Measurements from ENCODE around the gene ARHGEF16.

Gene ARHGEF16

GRCh38 chr1:3481836-3482375, 27.4 kb downstream of the ARHGEF16 start:
- DNase-seq (ENCODE audit: low read depth, low spot score): no peak

DNA sequence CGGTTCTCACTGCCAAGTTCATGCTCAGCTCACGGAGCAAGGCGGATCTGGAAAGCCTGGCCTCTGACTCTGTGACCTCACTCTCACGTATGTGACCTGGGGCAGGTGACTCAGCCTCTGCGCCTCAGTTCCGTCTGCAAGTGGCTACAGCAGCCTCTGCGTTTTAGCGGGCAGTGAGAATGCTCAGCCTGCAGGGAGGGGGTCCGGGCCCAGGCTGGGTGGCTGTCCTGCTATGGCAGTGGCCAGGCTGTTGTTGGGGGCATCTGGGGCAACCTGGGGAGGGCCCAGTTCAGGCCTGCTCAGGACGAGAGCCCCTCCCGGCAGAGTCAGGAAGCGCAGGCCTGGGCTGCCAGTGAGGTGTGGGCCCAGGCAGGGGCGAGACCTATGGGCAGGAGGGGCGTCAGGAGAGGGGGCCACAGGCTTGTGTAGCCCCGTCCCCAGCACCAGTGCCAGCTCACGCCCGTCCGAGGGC, 27.9 kb downstream of the ARHGEF16 start:
- peak; percentile 32 for DNase-seq (ENCODE audit: low read depth, low spot score)

- DNase-seq (ENCODE audit: low read depth, low spot score): no peak
Observed at GRCh38 chr1:3483380-3483779, 28.9 kb downstream of the ARHGEF16 start.

GRCh38 chr1:3483801-3484444, 29.5 kb downstream of the ARHGEF16 start:
- DNase-seq (ENCODE audit: low read depth, low spot score): peak; percentile 82

DNA sequence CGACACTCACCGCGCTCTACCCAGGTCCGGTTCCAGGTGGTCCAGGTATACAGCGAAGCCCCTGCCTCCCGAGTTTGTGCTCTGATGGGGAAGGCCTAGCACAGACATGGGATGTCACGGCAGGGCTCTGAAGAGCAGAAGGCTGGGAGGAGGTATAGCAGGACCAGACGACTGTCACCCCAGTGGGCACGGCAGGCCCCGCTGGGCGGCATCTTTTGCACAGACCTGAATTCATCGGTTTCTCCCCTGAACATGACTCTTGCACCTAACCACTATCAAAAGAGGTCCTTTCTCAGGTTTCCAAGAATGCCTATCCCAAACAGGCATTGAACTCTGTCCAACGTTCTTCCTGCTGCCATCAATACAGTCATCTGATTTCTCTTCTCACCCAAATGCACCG, 30.6 kb downstream of the ARHGEF16 start:
- no peak for DNase-seq (ENCODE audit: low read depth, low spot score)

GRCh38 chr1:3488432-3488831, 34.0 kb downstream of the ARHGEF16 start:
- no peak for DNase-seq (ENCODE audit: low read depth, low spot score)

GRCh38 chr1:3490046-3490745, 35.7 kb downstream of the ARHGEF16 start:
- DNase-seq (ENCODE audit: low read depth, low spot score): no peak

DNA sequence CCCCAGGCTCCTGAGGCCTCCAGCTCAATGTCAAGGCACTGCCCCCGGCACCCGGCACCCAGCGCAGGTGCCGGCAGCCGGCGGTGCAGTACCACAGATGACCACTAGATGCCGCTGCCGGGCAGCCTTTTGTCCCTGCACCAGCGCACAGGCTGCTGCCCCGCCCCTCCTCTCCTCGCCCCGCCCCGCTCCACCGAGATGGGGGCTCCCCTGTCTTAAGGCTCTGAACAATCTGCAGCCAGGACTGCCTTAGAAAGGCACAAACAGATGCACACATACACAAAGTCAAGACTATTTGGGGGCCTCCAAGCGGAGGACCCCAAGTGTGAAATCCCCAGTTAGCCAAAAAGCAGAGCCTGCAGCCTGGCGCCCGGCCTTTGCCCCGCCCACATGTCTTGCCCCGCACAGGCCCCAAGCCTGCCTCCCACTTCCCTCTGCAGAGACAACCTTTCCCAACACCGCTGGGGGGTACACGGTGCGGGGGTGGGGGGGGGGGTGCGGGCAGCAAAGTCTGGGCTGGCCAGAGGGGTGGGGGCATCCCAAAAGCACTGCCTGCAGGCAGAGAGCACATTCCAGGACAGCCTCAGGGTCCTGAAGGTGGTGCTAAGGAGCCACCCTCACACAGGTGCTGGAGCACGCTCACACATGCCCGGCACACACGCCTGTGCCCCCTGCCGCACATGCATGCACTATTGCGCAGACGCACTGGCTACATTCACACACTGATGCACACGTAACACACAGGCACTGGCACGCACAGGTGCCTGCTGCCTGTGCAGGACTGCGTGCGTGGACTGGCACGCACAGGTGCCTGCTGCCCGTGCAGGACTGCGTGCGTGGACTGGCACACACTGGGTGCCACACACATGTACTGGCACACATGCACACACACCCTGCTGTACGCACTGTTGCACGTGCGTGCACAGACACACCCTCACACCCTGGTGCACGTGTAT, 37.1 kb downstream of the ARHGEF16 start:
- DNase-seq (ENCODE audit: low read depth, low spot score): peak; percentile 89

- DNase-seq (ENCODE audit: low read depth, low spot score): peak; percentile 18
Observed at GRCh38 chr1:3492545-3493246, 38.2 kb downstream of the ARHGEF16 start.

DNA sequence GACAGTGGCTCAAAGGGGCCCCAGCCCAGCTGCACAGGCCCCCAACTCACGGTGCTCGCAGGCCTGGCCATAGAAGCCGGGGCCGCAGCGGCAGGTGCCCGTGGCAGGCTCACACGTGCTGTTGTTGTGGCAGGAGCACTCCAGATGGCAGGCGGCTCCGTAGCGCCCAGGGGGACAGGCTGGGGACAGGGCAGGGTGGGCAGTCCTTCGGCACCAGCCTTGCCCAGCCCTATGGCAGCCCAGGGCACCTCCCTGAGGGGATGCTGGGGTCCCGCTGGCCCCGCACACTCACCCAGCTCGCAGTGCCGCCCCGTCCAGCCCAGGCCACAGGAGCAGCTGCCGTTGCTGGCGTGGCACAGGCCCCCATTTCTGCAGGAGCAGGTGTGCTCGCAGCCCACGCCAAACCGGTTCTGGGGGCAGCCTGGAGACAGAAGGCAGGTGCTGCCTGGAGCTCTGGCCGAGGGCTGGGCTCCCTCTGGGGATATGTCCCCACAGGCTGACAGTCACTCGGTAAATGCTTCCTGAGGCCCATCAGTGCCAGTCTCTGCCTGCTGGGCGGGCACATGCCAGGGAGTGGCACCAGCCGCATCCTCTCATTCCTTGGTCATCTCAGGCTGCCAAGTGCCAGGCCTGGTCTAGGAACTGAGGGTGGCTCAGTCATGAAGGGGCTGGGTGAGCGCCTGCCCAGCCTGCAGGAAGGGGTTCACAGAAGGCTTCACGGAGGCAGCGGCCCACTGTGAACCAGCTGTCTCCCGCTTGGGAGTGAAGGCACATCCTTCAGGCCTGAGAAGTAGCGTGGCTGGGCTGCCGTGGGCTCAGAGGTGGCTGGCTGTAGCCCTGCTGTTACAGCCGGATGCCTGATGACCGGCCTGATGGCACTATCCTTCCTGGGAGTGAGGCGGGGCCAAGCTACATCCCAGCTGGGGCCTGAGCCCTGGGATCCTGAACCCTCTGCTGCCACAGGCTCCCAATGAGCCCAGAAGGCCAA, 40.1 kb downstream of the ARHGEF16 start:
- DNase-seq (ENCODE audit: low read depth, low spot score): no peak

- DNase-seq (ENCODE audit: low read depth, low spot score): no peak
Observed at GRCh38 chr1:3495776-3496745, 41.6 kb downstream of the ARHGEF16 start.

DNA sequence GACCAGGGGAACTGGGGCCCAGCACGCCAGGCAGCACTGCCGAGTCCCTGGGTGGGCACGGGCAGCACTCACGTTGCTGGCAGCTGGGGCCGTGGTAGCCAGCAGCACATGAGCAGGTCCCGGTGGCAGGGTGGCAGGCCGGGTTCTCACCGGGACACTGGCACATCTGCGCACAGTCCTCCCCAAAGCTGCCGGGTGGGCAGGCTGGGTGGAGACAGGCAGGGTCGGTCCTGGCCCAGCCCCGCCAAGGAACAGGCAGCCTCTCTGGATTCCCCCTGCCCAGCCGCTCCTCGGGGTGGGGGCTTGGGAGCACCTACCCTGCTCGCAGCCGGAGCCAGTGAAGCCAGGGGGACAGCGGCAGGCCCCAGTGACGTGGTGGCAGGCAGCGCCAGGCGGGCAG, 42.5 kb downstream of the ARHGEF16 start:
- DNase-seq (ENCODE audit: low read depth, low spot score): no peak

DNA sequence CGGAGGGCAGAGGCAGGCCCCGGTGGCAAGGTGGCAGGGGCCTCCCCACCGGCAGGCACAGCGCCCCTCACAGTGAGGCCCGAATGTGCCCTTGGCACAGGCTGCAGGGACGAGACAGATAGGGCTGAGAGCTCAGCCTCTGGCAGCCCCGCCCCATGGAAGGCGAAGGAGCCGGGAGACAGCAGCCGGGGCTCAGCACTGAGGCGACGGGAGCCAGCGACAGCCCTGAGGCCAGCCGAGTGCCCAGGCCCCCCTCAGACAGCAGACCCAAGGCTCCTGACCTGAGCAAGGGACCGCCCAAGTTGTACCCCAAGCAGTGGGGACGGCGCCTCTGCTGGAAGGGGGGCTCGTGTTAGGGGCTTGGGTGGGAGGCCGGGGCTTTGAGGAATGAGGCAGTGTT, 43.1 kb downstream of the ARHGEF16 start:
- DNase-seq (ENCODE audit: low read depth, low spot score): no peak

DNA sequence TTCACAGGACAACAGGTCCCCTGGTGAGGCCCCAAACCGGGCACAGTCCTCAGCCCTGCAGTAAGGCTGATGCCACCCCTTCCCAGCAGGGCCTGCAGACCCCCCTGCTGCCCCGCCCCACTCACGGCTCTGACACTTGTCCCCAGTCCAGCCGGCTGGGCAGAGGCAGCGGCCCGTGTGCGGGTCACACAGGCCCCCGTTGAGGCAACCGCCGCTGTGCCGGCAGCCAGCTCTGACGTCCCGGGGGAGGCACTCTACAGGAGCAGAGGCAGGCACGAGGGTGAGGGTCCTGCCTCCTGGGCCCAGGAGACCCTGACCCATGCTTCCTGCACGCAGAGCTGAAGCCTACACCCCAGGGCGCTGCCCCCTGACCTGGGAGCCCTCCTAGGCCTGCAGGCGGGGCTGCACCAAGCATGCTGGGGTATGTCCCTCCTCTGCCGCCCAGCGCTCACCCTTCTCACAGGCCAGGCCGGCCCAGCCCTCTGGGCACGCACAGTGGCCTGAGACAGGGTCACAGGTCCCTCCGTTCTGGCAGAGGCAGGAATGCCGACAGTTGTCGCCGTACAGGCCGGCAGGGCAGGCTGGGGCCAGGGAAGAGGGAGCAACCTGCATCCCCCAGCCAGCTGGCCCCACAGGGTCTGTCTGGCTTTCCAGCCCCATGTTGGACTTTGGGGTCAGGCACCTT, 43.9 kb downstream of the ARHGEF16 start:
- DNase-seq (ENCODE audit: low read depth, low spot score): no peak

- DNase-seq (ENCODE audit: low read depth, low spot score): no peak
Observed at GRCh38 chr1:3498986-3499385, 44.5 kb downstream of the ARHGEF16 start.

DNA sequence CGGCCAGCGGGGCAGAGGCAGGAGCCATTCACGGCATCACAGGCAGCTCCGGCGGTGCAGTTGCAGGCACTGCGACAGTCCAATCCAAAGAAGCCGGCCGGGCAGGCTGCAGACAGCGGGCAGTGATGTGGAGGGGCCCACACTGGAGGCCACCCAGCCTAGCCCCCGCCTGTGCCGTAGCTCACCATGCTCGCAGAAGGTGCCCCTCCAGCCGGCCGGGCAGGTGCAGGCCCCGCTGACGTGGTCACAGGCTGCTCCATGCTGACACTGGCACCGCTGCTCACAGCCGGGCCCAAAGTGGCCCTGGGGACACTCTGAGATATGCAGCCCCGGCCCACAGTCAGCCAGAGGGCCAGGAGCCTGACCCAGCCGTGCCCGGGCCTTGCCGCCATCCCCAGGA, 45.1 kb downstream of the ARHGEF16 start:
- no peak for DNase-seq (ENCODE audit: low read depth, low spot score)

DNA sequence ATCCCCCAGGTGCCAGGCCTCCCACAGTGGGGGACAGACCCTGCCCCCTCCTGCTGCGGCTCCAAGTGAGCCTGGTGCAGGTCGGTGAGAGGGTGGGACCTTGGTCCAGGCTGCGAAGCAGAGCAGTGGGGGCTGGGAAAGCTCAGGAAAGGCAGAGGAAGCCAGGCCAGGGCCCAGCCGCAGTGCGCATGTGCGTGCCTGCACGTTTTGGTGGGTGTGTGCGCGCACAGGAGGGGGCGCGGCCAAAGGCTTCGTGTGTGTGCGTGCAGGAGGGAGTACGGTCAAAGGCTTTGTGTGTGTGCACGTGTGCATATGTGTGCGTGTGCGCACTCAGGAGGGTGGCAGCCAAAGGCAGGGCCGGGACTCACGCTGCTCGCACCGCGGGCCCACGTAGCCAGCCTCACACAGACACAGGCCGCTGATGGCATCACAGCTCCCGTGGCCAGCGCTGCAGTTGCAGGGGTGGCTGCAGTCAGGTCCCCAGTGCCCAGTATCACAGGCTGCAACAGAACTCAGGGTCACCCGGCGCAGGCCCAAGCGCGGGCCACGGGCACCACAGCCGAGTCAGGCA, 45.9 kb downstream of the ARHGEF16 start:
- DNase-seq (ENCODE audit: low read depth, low spot score): peak; percentile 74

DNA sequence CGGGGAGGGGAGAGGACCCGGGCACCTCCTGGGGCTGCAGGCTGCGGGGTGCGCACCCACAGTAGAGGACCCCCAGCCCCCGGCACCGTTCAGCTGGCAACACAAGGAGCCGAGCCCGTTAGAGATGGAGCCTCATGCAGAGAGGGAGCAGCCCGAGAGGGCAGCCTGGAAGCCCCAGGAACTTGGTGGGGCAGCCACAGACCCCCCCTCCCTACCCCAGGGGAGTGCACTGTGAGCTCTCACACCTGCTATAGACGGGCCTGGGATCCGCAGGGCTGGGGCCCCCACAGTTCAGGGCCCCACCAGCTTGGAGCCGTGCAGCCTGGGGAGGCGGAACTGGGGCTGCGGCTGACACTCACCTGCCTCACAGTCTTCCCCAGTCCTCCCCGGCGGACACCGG, 47.0 kb downstream of the ARHGEF16 start:
- no peak for DNase-seq (ENCODE audit: low read depth, low spot score)

All from ELF-1 (cell line).